Iris pigment epithelial cell (primary cell): ENCODE results near the gene CHIT1.
A peak's percentile ranks its signal among the peaks of the same experiment; 100 is the strongest.
"Not testable (repeated sequence)": the region's sequence is repeated elsewhere in the genome, so short reads cannot be mapped to it uniquely, and the experiment has no call there.

Experiments
- DNase-seq: peaks from one replicate; pipeline ENCODE4 v3.0.0-alpha.2; 2011; ENCODE audit warnings: low read depth

The CHIT1 gene

DNA sequence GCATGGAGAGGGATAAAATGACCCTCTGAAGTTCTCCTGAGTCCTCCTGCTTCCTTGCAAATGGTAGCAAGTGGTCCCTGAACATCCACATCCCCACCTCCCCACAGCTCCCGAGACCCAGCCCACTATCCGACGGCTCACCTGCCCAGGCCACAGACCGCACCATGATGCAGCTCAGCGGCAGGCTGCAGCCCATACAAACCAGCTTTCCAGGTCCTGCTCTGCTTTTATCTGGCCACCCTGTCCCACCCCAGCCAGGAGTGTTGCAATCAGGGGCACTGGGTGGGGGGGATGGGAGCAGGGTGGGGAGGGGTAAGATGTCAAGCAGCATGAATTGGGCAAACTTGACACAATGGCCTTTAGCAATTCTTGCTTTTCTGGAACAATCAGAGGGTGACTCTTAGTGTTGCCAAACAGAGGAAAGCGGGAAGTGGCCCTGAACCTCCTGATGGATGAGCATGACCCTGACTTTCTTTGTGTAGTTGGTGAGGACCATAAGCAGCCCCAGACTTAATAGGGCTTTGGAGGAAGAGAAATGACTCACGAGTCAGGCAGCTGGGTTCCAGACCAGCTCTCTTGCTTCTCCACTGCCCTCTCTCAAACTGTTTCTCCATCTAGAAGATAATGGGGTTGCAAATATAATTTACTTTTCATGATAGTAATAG, at the start of gene CHIT1:
Gene CHIT1, minus strand, starts transcription at position 203 of the 665 bp plus-strand sequence. Its CDS starts 37 bp downstream, at position 166.
- peak; percentile 7 for DNase-seq

DNA sequence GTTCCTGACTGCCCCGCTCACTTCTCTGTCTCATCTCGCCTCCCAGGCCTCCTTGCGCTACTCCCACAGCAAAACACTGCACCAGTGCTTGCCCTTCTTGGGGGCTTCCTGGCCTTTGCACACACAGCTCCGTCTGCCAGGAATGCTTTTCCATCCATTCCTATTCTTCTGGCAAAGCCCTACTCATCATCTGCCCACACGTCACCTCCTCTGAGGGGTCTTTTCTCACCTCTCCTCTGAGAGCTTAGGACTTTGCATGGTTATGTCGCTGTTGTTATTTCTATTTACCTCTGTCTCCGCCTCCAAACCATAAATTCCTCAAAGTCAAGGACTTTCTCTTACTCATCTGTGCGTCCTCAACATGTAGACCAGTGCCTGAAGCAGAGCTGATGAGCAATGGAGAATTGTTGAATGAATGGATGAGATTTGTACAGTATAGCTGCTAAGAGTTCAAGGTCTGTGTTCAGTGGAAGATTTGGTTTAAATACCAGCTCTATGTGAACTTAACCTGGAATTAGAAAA, 49.5 kb upstream of the CHIT1 start:
- DNase-seq: peak; percentile 33

DNA sequence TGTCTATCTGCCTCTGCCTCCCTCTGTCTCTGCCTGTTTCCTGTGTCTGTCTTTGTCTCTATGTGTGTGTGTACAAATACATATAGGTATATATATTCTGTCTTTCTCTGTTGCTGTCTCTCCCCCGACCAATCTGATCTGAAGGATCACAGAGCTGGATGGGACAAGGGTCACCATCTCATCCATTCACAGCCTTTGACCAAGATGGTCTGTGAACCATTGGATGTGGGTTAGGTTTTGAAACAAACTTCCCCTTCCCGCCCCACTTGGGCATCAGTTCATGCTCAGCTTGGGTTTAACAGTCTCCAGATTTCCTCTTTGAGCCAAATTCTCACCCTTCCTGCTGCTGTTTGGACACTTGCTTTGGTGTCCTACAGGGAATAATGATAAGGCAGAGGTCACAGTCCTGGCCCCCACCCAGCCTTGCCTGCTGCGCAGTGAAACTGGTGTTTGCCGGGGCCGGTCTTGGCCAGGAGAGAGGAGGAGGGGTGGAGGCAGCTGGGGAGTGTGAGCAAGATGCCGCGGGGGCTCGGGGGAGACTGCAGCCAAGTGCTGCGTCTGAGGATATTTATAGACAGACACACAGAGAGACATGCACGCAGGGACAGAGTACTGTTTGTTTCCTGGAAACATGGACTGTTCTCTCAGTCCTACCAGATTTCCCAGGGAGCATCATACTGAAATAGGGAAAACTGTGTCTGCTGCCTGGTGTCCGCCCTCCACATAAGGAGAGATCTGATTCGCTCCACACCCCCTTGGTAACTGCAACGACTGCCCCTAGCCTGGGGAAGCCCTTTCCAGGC, 48.8 kb upstream of the CHIT1 start:
- DNase-seq: peak; percentile 74

DNA sequence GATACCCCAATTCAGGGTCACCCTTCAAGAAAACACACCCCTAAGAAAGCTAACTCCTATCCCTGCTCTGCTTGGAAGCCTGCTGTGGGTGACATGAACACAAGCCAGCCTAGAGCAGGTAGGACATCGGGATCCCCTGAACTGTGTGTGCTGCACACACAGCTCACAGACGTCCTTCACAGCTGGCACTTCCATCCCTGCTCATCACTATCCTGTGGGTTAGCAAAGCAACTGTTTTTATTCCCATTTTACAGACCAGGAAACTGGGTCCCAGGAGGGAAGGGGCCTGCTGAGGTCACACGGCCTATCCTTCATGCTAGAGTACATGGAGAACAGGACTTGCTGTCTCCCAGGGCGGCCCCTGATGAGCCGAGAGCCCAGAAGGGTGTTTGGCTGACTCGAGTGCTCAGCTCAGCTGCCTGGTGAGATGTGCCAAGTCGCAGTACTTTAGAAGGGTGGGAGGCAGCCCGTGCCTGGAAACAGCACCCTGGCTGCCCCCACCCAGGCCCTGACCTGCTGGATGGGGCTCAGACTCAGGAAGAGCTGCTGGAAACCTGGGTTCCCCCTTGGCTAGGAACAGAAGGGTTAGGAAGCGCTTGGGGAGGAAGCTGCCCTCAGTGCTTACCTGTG, 47.6 kb upstream of the CHIT1 start:
- no peak for DNase-seq

DNA sequence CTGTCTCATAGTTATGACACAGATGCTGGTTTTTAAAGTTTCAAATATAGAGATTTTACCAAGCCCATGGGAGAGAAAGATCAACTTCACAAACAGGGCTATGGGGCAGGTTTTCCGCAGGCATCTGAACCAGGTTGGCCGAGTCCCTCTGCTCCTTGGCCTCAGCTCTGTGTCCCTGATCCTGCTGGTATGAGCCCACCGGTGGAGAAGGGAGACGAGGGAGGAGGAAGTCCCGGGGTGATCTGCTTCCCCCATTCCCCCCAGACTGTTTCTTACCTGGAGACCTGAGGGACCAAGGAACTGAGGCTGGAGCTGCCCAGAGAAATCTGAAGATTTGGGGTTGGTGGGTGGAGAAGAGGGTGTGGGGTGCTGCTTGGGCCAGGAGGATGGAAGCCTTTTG, 46.9 kb upstream of the CHIT1 start:
- DNase-seq: no peak

DNA sequence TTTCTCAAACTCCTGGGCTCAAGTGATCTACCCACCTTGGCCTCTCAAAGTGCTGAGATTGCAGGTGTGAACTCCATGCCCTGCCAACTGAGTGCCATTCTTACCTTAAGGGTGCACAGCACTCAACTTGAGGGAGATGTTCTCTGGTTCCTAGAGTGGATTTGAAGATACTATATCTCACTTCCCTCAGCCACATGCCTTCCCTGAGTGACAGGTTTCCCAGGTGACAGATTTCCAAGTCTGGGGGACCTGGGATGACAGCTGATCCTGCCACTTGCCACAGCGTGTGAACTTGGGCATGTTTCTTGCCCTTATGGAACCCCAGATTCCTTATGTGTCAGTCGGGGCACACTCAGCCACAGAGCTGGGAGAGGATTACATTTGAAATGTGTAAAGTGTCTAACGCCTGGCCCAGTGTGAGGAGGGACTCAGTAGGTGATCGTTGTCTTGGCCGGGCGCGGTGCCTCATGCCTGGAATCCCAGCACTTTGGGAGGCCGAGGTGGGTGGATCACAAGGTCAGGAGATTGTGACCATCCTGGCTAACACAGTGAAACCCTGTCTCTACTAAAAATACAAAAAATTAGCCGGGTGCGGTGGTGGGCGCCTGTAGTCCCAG, 46.3 kb upstream of the CHIT1 start:
- no peak for DNase-seq

DNA sequence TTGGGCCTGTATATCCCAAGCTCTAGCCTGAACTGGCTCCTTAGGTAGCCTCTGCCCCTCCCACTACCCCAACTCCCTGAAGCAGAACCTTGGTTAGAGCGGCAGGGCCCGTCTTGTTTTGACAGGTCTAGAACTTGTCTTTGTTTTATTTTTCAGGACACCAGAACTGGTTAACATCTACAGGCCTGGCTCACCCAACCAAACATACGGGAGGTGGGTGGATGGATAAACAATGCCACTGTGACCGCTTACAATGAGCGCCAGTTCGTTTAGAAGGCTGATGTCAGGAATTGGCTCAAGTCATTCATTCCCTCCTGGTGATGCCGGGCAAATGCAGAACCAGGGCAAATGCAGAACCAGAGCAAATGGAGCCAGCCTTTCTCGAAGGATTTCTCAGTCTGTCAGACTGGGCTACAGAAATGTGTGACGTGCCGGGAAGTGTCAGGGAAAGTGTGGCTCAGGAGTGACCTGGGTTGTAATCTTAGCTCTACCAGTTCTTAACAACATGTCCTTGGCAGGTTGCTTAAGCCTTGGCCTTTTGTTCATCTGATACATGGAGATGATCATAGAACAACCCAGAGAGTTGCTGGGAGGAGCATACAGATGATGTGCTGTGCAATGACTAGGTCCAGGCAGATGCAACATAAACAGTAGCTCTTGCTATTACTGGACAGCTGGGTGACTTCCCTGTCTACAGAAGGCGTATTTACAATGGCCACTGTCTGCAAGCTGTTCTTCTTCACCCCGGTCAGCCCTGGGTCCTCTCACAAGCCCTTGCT, 45.3 kb upstream of the CHIT1 start:
- DNase-seq: no peak

DNA sequence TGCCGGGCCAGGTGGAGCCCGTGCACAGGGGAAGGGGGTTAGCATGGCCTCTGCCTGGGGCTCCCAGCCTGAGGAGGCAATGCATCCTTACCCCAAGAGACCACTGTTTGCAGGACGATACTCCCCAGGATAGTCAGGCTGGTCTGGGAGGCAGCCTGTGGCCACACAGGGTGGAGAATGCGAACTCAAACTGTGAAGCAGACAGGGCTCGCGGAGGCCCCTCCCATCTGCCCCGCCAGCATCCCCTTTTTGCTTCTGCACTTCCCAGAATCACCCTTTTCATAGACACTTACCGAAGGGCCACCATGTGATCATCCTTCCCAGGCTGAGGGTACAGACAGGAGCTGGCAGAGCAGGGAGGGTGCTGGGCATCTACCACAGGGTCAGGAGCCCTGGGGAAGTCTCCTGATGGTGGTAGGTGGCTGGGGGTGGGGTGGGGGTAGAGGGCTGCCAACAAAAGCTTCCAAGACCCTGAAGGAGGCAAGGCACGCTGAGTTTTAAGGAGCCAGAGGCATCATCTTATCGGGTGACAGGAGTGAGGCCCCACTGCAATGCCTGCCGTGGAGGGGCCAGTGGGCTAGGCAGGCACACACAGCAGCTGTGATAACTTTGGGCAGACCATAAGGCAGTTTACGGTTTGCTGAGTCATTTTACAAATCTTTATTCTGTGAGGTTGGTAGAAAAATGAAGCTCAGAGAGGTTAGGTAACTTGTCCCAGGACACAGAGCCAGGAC, 44.6 kb upstream of the CHIT1 start:
- DNase-seq: no peak

DNA sequence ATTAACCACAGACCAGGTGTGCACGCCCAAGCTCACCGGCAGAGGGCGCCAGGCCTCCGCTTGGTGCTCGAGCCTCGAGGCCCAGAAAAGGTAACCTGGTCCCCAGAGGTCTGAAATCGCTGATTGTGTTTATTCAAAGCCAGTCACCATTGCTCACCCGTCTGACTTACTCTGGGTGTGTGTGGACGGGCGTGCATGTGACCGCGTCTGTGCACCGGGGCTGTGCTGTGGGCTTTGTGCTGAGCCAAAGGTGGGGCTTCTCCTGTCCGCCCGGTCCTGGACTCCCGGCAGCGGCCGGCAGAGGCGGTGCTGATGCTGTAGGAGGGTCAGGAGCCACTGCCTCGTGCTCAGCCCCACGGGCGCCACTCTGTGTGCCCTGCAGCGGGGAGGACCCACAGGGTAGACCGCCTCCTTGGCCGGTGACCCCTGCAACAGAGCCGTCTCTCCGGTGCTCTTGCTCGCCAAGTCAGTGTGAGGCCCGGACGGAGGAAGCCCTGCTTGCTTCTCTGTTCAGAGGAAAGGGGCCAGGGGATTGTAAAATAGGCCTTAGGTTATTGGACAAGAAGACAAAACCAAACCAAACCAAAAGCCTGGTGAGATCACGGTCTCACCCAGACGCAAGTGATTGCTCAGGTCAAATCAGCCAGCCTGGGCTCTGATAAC, 43.9 kb upstream of the CHIT1 start:
- DNase-seq: peak; percentile 61

DNA sequence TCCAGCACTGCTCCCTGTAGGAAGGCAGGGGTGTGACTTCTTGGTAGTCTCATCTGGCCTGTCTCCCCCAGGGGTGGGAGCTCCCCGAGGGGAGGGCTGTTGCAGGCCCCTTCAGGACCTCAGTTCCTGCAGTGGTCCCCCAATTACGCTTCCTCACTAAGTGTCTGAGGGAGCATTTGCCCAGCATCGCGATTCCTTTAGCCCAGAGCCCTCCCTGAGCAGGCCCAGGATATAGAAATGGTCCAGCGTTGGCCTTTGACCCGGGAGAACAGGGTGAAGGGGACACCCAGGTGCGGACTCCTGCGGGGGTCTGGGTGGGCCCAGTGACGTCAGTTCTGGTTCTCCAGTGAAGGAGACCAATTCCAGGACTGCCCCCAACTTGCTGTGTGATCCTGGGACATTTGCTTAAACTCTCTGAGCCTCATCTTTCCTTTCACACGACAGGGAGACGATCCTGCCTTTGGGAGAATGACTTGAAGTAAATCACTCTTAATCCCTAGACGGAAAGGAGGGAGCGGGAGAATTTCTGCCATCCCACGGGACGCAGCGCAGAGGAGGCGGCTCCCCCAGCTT, 43.2 kb upstream of the CHIT1 start:
- no peak for DNase-seq

DNA sequence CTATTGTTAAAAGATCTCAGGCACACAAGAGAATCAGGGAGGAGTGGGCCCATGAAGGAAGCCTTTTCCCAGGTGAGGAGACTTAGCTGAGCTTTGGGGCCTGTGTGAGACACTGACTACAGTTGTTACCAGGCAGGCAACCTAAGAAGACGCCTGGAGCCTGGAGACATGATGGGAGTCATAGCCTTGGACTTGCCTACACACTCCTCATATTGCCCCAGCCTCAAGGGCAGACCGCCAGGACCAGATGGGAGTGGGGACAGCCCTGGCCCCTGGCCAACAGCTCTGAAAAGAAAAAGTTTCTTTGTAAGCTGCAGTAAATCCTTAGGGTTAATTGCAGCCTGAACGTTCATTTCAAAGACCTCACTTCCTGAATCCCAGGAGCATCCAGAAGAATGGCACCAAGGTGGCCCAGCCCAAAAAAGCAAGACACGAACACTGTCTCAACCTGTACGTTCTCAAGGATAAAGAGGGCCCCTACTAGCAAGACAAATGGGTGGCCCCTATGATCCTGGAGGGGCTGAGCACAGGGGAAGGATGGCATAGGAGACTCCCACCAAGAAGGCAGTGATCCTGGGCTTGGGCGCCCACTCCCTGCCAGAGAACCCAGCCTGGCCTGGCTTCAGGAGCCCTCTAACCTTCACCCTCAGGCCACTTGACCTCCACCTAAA, 42.6 kb upstream of the CHIT1 start:
- DNase-seq: no peak

DNA sequence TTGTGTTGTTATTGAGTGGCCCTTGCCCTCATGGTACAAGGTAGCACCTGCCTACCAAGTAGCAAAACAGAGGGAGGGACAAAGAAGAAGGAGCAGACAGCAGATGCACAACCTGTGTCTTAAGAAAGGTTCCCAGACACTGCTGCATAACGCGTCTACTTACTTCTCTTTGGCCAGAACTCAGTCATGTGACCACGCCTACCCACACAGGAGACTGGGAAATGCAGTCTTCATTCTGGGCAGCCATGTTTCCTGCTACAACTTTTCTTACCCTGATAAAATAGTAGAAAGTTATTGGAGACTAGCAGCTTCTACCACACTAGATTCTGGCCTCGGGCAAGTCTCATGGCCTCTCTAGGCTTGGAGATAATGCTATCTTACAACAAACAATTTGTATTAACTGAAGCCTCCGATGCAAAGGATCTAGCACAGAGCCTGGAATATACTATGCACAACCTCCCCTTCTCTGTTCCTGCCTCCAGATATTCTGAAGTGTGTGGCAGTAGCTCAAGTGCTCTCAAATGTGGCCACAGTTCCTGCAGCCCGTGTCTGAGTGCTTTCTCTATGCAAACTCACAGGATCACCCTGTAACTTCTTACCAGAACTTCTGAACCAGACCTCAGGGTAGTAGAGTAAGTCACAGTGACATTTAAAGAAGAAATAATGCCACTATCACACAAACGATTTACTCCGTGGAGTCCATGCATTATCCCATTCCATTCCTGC, 41.7 kb upstream of the CHIT1 start:
- DNase-seq: peak; percentile 87

DNA sequence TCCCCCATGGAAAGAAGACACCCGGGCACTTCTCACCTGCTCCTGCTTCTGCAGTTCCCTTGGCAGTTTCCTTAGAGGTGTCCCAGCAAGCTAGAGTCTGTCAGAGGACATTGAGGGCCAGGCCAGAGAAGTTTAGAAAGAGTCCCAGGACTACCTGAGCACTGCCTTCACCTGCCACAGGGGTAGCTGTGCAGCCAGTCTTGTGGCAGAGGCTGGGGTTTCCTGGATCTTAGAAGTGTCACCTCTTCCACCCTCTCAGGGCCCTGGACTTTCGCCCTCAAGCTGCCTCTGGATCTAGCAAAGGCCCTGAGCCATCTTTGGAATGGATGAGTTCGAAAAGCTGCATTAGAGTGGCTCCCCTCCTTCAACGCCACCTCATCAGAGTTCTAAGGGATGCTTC, 41.0 kb upstream of the CHIT1 start:
- no peak for DNase-seq

DNA sequence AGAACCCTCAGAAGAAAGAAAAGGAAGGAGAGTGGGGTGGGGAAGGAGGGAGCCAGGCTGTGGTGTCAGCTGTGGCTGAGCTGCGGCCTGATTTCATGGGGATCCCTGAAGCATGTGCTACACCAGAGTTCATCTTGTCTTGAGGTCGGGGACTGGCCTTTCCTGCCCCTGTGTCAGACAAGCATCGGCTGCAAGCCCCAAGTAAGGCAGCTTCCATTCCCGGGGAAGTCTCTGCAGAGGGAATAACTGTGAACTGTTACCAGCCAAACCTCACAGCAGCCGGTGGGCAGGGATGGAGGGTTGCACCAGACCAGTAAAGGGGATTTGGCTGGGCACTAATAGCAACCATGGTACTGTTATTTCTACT, 40.2 kb upstream of the CHIT1 start:
- DNase-seq: no peak

DNA sequence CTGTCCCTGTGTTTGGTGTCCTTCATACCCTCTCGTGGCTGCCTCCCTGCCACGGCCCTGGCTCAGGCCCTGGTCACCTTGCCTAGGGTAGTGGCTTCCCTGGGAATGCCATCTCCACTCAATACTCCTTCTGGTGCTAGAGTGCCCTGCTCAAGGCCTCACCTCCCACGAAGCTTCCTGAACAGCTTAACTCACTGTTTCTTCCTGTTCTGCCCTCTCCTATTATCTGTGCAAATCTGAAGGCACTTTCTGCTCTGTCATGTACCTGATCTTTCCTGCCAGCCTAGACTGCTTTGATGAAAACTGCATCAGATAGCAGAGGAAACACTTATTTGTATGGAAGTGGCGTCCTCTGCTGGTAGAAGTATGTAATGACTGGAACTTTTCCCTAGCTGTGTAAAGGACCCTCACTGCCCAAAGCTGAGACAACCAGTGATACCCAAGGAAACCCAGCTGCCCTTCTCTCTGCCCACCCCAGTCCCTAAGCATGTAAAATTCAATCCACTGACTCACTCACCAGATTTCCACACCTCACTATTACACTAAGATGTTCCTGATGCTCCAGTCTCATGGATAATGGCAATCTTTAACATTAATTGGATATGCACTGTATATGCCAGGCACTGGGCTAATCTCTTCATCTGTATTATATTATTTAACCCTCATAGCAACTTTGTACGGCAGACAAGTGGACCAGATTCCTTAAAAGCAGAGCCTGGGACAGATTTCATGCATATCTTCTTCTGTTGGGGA, 39.6 kb upstream of the CHIT1 start:
- DNase-seq: peak; percentile 74

DNA sequence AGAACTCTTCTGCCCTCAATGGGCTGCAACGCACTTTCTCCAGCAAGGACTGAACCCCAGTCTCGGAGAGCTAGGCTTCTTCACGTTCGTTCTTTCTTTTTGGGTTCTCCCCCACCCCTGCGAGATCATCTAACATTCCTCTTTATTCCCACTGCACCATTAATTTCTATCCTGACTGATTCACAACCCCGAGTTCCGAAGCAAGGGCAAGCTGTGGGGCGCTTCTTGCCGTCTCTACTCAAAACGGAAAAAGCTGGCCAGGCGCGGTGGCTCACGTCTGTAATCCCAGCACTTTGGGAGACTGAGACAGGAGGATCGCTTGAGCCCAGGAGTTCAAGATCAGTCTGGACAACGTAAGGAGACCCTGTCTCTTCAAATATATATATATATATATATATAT, 38.4 kb upstream of the CHIT1 start:
- no peak for DNase-seq

DNA sequence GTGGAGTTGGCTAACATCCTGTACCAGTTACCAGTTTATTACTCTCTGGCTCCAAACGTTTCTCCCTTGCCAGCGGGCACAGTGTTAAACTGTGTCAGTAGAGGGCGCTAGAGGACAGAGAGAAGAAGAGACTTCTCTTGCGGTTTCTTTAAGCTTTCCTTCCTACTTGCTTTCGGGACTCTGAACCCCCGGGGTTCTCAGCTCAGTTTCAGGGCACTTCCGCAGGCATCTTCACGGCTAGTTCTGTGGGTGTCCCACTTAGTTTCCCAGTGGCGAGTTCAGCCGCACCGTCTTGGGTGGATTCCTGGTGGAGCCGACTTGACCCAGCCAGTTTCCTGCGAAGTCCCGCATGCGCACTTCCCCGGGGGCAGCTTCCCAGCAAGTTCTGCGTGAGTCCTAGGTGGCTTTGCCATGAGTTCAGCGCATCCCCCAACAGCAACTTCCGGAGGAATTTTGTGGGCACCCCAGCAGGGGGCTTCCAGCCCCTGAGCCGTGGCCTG, 37.9 kb upstream of the CHIT1 start:
- DNase-seq: peak; percentile 79

DNA sequence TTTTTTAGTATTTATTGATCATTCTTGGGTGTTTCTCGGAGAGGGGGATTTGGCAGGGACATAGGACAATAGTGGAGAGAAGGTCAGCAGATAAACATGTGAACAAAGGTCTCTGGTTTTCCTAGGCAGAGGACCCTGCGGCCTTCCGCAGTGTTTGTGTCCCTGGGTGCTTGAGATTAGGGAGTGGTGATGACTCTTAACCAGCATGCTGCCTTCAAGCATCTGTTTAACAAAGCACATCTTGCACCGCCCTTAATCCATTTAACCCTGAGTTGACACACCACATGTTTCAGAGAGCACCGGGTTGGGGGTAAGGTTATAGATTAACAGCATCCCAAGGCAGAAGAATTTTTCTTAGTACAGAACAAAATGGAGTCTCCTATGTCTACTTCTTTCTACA, 36.7 kb upstream of the CHIT1 start:
- DNase-seq: not testable (repeated sequence)
